ENCODE data around the gene EPS15.
"Not testable (repeated sequence)": the region's sequence is repeated elsewhere in the genome, so short reads cannot be mapped to it uniquely, and the experiment has no call there.

Gene EPS15

GRCh38 chr1:51418384-51418959 lies 100.6 kb downstream of the EPS15 start:
- no peak for DNase-seq (ENCODE audit: low read depth)
- no peak overlapping the region for H3K4me3 ChIP-seq (ENCODE audit: low read length)
- no peak for TF ChIP-seq CTCF (conservative IDR thresholded peaks at IDR 0.05; ENCODE audit: low read depth, low read length)

GRCh38 chr1:51417496-51418383 lies 101.3 kb downstream of the EPS15 start:
- no peak for TF ChIP-seq CTCF (conservative IDR thresholded peaks at IDR 0.05; ENCODE audit: low read depth, low read length)
- H3K4me3 ChIP-seq (ENCODE audit: low read length), result no peak overlapping the region
- no peak for DNase-seq (ENCODE audit: low read depth)

GRCh38 chr1:51416910-51417309 lies 102.2 kb downstream of the EPS15 start:
- DNase-seq (ENCODE audit: low read depth), result no peak
- TF ChIP-seq CTCF (conservative IDR thresholded peaks at IDR 0.05; ENCODE audit: low read depth, low read length), result no peak
- H3K4me3 ChIP-seq (ENCODE audit: low read length), result no peak overlapping the region

GRCh38 chr1:51415963-51416362 lies 103.1 kb downstream of the EPS15 start:
- no peak overlapping the region for H3K4me3 ChIP-seq (ENCODE audit: low read length)
- no peak for DNase-seq (ENCODE audit: low read depth)
- TF ChIP-seq CTCF (conservative IDR thresholded peaks at IDR 0.05; ENCODE audit: low read depth, low read length), result no peak

GRCh38 chr1:51414811-51415210 lies 104.3 kb downstream of the EPS15 start:
- TF ChIP-seq CTCF (conservative IDR thresholded peaks at IDR 0.05; ENCODE audit: low read depth, low read length), result no peak
- no peak for DNase-seq (ENCODE audit: low read depth)
- H3K4me3 ChIP-seq (ENCODE audit: low read length), result no peak overlapping the region

GRCh38 chr1:51411820-51412219 lies 107.2 kb downstream of the EPS15 start:
- not testable (repeated sequence) for DNase-seq (ENCODE audit: low read depth); H3K4me3 ChIP-seq (ENCODE audit: low read length)

GRCh38 chr1:51410568-51411460 lies 108.3 kb downstream of the EPS15 start:
- DNase-seq (ENCODE audit: low read depth), result no peak
- no peak overlapping the region for H3K4me3 ChIP-seq (ENCODE audit: low read length)
- TF ChIP-seq CTCF (conservative IDR thresholded peaks at IDR 0.05; ENCODE audit: low read depth, low read length), result no peak

GRCh38 chr1:51409755-51410541 lies 109.1 kb downstream of the EPS15 start:
- DNase-seq (ENCODE audit: low read depth), result not testable (repeated sequence)

More at GRCh38 chr1:51409755-51410541, 109.1 kb downstream of the EPS15 start:
- not testable (repeated sequence) for H3K4me3 ChIP-seq (ENCODE audit: low read length)

All from retinal pigment epithelial cell (primary cell).